Thyroid gland (tissue), 4 donors: ENCODE data around the gene ARFGEF2.

Experiments
- POLR2A ChIP-seq, 2 donors: fragments of 450-650 bp; IDR thresholded peaks; one replicate each; pipeline ENCODE4 v1.6.1; 2017; ENCODE audit warnings: antibody characterized with exemption in 2 of 2, mild to moderate bottlenecking in 2 of 2, moderate library complexity in 1 of 2
- TF ChIP-seq, protein P1 (sequence below), 6 experiments: fragments of 200-600 bp in 3 of 6; fragments of 450-650 bp in 3 of 6; sonication (generic) in 3 of 6; IDR thresholded peaks; one replicate each; pipeline ENCODE4 v1.5.1; 2016 to 2019; ENCODE audit warnings: antibody characterized with exemption in 6 of 6, mild to moderate bottlenecking in 2 of 6, inconsistent platforms in 1 of 6, moderate library complexity in 1 of 6

DNA sequence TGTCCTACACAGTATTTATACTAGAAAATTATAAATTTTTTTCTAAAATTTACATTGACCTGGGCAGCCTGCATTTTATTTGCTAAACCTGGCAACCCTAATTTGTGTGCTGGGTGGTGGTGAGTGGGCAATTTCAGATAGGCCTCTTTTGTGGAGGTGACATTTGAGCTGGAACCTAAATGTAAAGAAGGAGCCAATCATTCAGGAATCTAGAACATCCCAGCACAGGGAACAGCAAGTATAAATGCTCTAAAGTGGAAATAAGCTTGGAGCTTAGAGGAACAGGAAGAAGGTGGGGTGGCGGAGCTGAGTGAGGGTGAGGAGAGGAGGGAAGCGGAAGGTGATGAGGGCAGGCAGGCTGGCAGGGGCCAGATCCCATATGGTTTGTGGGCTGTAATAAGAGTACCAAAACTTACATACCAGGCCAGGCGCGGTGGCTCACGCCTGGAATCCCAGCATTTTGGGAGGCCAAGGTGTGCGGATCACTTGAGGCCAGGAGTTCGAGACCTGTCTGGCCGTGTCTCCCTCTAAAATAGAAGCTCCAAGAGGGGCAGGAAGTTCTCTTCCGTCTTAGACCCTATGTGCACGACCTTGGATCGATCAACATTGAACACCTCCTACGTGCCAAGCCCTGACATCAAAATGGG, 124.1 kb downstream of the ARFGEF2 start:
- TF ChIP-seq POLR2A (IDR thresholded peaks at IDR 0.05), result no peak
- TF ChIP-seq, protein P1, sequence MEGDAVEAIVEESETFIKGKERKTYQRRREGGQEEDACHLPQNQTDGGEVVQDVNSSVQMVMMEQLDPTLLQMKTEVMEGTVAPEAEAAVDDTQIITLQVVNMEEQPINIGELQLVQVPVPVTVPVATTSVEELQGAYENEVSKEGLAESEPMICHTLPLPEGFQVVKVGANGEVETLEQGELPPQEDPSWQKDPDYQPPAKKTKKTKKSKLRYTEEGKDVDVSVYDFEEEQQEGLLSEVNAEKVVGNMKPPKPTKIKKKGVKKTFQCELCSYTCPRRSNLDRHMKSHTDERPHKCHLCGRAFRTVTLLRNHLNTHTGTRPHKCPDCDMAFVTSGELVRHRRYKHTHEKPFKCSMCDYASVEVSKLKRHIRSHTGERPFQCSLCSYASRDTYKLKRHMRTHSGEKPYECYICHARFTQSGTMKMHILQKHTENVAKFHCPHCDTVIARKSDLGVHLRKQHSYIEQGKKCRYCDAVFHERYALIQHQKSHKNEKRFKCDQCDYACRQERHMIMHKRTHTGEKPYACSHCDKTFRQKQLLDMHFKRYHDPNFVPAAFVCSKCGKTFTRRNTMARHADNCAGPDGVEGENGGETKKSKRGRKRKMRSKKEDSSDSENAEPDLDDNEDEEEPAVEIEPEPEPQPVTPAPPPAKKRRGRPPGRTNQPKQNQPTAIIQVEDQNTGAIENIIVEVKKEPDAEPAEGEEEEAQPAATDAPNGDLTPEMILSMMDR (IDR thresholded peaks at IDR 0.05), result no peak
